NT2/D1 (cell line): ENCODE data around the gene NSD1.

ENCODE experiments used
- YY1 ChIP-seq: IDR thresholded peaks from 2 replicates; pipeline ENCODE4 v1.6.1; 2011; ENCODE audit not compliant: insufficient read length, insufficient read depth
- ZNF274 ChIP-seq: IDR thresholded peaks from 2 replicates; pipeline ENCODE4 v1.6.1; 2011; ENCODE audit warnings: mild to moderate bottlenecking, low read depth, low read length

- TF ChIP-seq ZNF274 = no peak
- no peak for TF ChIP-seq YY1
Observed at GRCh38 chr5:177099422-177100093, 34.0 kb upstream of the NSD1 start.
